AG09309 (cell line): ENCODE measurements around the gene RIN3.
A peak's percentile ranks its signal among the peaks of the same experiment; 100 is the strongest.

Experiments
- DNase-seq: peaks from one replicate; pipeline ENCODE4 v3.0.0-alpha.2; 2010; ENCODE audit warnings: low read depth
- H3K4me3 ChIP-seq: 2 replicates; pipeline ENCODE4 v1.5.1; 2011; ENCODE audit warnings: mild to moderate bottlenecking, low read depth, low read length, moderate library complexity; ENCODE audit not compliant: control insufficient read depth
- CTCF ChIP-seq: IDR thresholded peaks from 2 replicates; pipeline ENCODE4 v1.5.1; 2011; ENCODE audit warnings: mild to moderate bottlenecking, low read depth, low read length, inconsistent platforms; ENCODE audit not compliant: insufficient read depth, control insufficient read depth; ENCODE audit errors: missing control alignments

The RIN3 gene

DNA sequence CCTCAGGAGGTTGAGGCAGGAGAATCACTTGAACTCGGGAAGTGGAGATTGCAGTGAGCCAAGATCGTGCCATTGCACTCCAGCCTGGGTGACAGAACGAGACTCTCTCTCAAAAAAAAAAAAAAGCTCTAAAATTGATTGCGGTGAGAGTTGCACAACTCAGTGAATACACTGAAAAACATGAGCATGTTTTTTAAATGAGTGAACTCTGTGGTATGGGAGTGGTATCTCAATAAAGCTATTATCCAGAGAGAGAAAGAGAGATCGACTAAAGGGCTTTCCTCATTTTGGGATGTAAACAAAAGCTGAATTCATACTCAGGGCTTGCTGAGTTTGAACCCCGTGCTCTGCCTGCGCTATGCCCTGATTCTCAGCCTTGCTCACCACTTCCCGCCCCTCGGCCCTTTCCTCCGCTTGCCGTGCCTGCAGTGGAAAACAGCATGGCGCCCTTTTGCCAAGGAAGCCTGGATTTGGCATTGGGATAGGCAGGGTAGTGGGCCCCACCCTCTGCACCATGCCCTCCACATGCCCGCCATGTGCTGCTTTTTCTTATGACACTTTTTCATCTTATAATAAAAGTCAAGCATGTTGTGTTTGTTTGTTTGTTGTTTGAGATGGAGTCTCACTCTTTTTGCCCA is 132.4 kb downstream of the RIN3 start:
- peak; percentile 94 for DNase-seq
- no peak for TF ChIP-seq CTCF
- no peak overlapping the region for H3K4me3 ChIP-seq

DNA sequence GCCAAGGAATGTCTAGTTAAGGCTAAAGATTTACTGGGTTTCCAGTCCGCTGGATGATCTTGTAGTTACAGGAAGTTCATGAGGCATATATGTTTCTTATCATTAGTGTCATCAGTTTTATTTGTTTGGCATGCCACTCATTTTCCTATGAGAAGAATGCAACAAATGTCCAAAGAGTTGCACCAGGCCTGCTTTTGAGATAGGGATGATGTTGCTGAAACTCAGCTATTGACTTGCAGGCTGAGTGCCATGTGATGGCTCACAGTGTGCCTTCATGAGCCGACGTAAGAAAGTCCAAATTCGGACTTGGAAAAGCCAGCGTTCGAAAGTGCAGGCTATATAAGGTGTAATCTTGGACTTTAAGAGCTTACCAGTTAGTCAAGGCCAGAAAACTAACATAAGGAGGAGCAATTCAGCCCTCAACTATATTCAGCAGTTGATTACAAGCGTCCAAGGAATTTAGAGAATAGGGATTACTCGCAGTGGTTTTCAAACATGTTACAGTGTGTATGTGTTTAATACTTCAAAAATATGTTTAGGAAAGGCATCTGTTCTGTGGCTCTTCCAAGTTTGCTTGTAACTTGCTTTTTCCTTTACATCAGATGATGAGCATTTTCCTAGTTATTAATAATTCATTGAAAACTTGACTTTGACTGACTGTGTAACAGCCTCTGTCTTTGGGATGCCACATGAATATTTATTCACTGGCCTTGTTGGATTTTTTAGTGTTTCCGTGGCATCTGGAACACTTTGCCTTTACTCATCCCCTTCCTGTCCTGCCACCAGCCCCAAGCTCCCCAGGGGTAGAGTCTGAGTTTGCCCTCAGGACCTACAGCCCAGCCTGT is 133.6 kb downstream of the RIN3 start:
- peak; percentile 100 for DNase-seq
- no peak for TF ChIP-seq CTCF
- H3K4me3 ChIP-seq, result no peak overlapping the region

GRCh38 chr14:92647797-92648279 is 134.3 kb downstream of the RIN3 start:
- no peak for DNase-seq

GRCh38 chr14:92649066-92649465 is 135.5 kb downstream of the RIN3 start:
- no peak overlapping the region for H3K4me3 ChIP-seq
- no peak for TF ChIP-seq CTCF
- DNase-seq, result no peak

More at GRCh38 chr14:92647797-92648279, 134.3 kb downstream of the RIN3 start:
- H3K4me3 ChIP-seq, result no peak overlapping the region
- TF ChIP-seq CTCF, result no peak

DNA sequence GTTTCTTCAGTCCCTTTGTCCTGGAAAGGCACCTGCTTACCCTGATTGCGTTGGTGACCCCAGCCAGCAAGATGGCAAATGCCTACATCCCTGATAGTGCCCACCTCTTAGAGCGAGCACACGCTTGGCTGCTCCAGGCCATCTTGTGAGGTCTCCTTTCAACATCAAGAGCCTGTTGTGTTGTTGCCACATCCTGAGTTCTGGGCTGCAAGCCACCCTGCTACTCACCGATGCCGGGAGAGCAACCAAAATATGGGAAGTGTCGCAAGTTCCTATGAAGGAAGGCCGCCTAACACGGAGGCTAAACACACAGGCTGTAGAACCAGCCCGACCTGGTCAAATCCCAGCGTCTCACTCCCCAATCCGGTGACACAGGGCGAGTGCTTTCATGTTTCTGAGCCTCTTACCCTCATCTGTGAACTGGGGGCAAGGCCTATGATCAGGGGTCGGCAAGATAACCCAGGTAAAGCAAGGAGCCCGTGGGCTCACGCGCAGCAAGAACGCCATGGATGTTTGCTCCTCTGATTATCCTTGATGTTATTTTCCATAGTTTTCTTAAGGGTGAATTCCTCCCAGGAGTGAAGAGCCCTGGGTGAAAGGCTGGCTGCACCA is 136.5 kb downstream of the RIN3 start:
- peak; percentile 93 for DNase-seq
- no peak for TF ChIP-seq CTCF
- H3K4me3 ChIP-seq, result no peak overlapping the region

DNA sequence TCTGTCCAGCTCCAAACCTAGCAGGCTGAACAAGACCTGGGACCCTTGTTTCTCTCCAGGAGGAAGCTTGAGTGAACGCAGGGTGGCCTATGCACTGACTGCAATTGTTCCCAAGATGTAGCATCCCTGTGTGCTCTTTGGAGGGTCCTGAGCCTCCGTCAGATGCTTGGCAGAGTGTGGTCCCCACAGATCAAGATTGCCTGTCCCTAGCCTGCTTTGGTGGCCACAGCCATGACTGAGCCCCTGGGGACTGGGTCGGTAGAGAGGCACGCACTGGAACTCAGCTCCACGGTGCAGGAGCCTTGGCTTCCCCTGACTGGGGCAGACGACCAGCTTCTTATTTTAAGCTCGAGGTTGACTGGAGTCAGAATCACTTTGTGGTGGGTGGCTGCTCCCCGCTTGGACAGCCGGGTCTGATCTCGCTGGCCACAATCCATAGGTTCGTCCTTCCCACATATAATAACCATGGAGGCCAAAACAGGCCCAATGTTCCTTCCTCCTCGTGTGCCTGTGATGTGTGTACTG is 137.1 kb downstream of the RIN3 start:
- no peak for TF ChIP-seq CTCF
- no peak for DNase-seq
- H3K4me3 ChIP-seq, result no peak overlapping the region
